IMR-90 (cell line): ENCODE data around the gene RNASEH2B. TPM values are rescaled to one million over a fixed set of nuclear protein-coding genes. Genes with fewer than 3 reads are reported as not detected.

Experiments used
- ATAC-seq: fragments of 200-7000 bp; cut with Tn5 transposase; 2 replicates; pipeline ENCODE4 v1.9.1; 2020; ENCODE audit warnings: low read depth, mild to moderate bottlenecking, moderate library complexity
- BruUV-seq: library from RNA; stranded (reverse); fragments of 400-500 nt; replicated peaks from 2 replicates; lab custom pipeline; 2021; lab: Mats Ljungman, UMichigan
- CTCF ChIA-PET: fragments of 300-600 bp; formaldehyde crosslinking; extraction: SDS; loops from one replicate; lab custom pipeline; 2021; ENCODE audit warnings: antibody characterized with exemption; lab: Yijun Ruan, JAX
- POLR2A ChIA-PET: fragments of 300-600 bp; sonication (Branson Sonifier 250); formaldehyde crosslinking; loops from one replicate; lab custom pipeline; 2022; ENCODE audit warnings: antibody characterized with exemption; ENCODE audit not compliant: unreplicated experiment; lab: Charles Lee
- DNase-seq: peaks from one replicate; pipeline ENCODE4 v3.0.0; 2013
- H2AFZ ChIP-seq: replicated peaks from 2 replicates; pipeline ENCODE3; 2013; ENCODE audit warnings: low read length, mild to moderate bottlenecking; ENCODE audit not compliant: poor library complexity
- H2AK5ac ChIP-seq: 2 replicates; pipeline ENCODE4 v1.6.1; 2013; ENCODE audit warnings: low read depth, low read length, inconsistent platforms
- H2AK9ac ChIP-seq: replicated peaks from 2 replicates; pipeline ENCODE3; 2013; ENCODE audit warnings: mild to moderate bottlenecking, low read depth, low read length, moderate library complexity; ENCODE audit not compliant: poor library complexity
- H2BK120ac ChIP-seq: 2 replicates; pipeline ENCODE4 v1.6.1; 2013; ENCODE audit warnings: low read depth, low read length, inconsistent platforms
- H2BK15ac ChIP-seq: 3 replicates; pipeline ENCODE4 v1.6.1; 2013; ENCODE audit warnings: low read depth, low read length, inconsistent platforms
- H2BK20ac ChIP-seq: 2 replicates; pipeline ENCODE4 v1.6.1; 2013; ENCODE audit warnings: low read depth, mild to moderate bottlenecking, inconsistent platforms, low read length, moderate library complexity
- H2BK5ac ChIP-seq: 2 replicates; pipeline ENCODE4 v1.6.1; 2013; ENCODE audit warnings: mild to moderate bottlenecking, low read depth, low read length, inconsistent platforms; ENCODE audit not compliant: poor library complexity, severe bottlenecking
- H3K14ac ChIP-seq: replicated peaks from 2 replicates; pipeline ENCODE4 v1.6.1; 2013; ENCODE audit warnings: low read depth, low read length, inconsistent platforms
- H3K18ac ChIP-seq: 2 replicates; pipeline ENCODE4 v1.6.1; 2013; ENCODE audit warnings: low read depth, low read length, control low read depth
- H3K23ac ChIP-seq: 2 replicates; pipeline ENCODE4 v1.6.1; 2013; ENCODE audit warnings: low read depth, low read length, inconsistent platforms
- H3K27ac ChIP-seq: 2 replicates; pipeline ENCODE4 v1.5.1; 2013; ENCODE audit warnings: mild to moderate bottlenecking, control low read depth, low read length; ENCODE audit not compliant: insufficient read depth
- H3K27me3 ChIP-seq: 2 replicates; pipeline ENCODE4 v1.6.1; 2013; ENCODE audit warnings: low read length; ENCODE audit not compliant: control insufficient read depth, insufficient read depth
- H3K36me3 ChIP-seq: 2 replicates; pipeline ENCODE4 v1.6.1; 2013; ENCODE audit warnings: low read length, mixed read lengths; ENCODE audit not compliant: control insufficient read depth, insufficient read depth
- H3K4ac ChIP-seq: 2 replicates; pipeline ENCODE4 v1.6.1; 2013; ENCODE audit warnings: low read depth, low read length, inconsistent platforms
- H3K4me1 ChIP-seq: 2 replicates; pipeline ENCODE4 v1.6.1; 2013; ENCODE audit warnings: low read length, mixed read lengths; ENCODE audit not compliant: control insufficient read depth, insufficient read depth
- H3K4me2 ChIP-seq: 2 replicates; pipeline ENCODE4 v1.6.1; 2013; ENCODE audit warnings: low read depth, mild to moderate bottlenecking, control low read depth, low read length, moderate library complexity
- H3K4me3 ChIP-seq: 2 replicates; pipeline ENCODE4 v1.5.1; 2013; ENCODE audit warnings: low read depth, mild to moderate bottlenecking, control low read depth, low read length, moderate library complexity; ENCODE audit not compliant: insufficient read depth
- H3K56ac ChIP-seq: 2 replicates; pipeline ENCODE4 v1.6.1; 2013; ENCODE audit warnings: low read length, inconsistent platforms; ENCODE audit not compliant: insufficient read depth; ENCODE audit errors: extremely low read depth
- H3K79me1 ChIP-seq, 2 experiments: 2 replicates each; pipeline ENCODE4 v1.6.1; 2013; ENCODE audit warnings: low read length in 2 of 2, inconsistent platforms in 1 of 2, low read depth in 1 of 2
- H3K9ac ChIP-seq: 2 replicates; pipeline ENCODE4 v1.6.1; 2013; ENCODE audit warnings: low read depth, low read length, control low read depth
- H3K9me1 ChIP-seq: 2 replicates; pipeline ENCODE4 v1.6.1; 2013; ENCODE audit warnings: low read length, inconsistent platforms; ENCODE audit not compliant: insufficient read depth
- H3K9me3 ChIP-seq: 2 replicates; pipeline ENCODE4 v1.6.1; 2013; ENCODE audit warnings: low read length; ENCODE audit not compliant: control insufficient read depth, insufficient read depth
- H4K20me1 ChIP-seq: 2 replicates; pipeline ENCODE4 v1.6.1; 2013; ENCODE audit warnings: low read length, inconsistent platforms; ENCODE audit not compliant: insufficient read depth
- H4K5ac ChIP-seq: 2 replicates; pipeline ENCODE4 v1.6.1; 2013; ENCODE audit warnings: mild to moderate bottlenecking, low read depth, low read length, control low read depth
- H4K8ac ChIP-seq, 2 experiments: 2 replicates each; pipeline ENCODE4 v1.6.1; 2013; ENCODE audit warnings: low read depth in 2 of 2, low read length in 2 of 2, control low read depth in 1 of 2, inconsistent platforms in 1 of 2
- H4K91ac ChIP-seq: 2 replicates; pipeline ENCODE4 v1.6.1; 2013; ENCODE audit warnings: low read depth, low read length, inconsistent platforms; ENCODE audit not compliant: insufficient read depth
- CEBPB ChIP-seq: IDR thresholded peaks from 2 replicates; pipeline ENCODE4 v1.6.1; 2012; ENCODE audit warnings: low read depth, low read length, improper control_type of control experiment
- ELK1 ChIP-seq: fragments of 150-350 bp; IDR thresholded peaks from 2 replicates; pipeline ENCODE4 v1.6.1; 2016; ENCODE audit warnings: low read depth, mild to moderate bottlenecking, low read length, moderate library complexity, borderline replicate concordance
- MAZ ChIP-seq: IDR thresholded peaks from 2 replicates; pipeline ENCODE4 v1.6.1; 2012; ENCODE audit warnings: low read depth, mild to moderate bottlenecking, low read length, improper control_type of control experiment, moderate library complexity, borderline replicate concordance
- MXI1 ChIP-seq: IDR thresholded peaks from 2 replicates; pipeline ENCODE4 v1.6.1; 2012; ENCODE audit warnings: low read depth, mild to moderate bottlenecking, low read length, moderate library complexity, borderline replicate concordance
- POLR2A ChIP-seq: IDR thresholded peaks from 2 replicates; pipeline ENCODE4 v1.6.1; 2012; ENCODE audit warnings: mild to moderate bottlenecking, low read depth, low read length
- WGBS, 2 experiments: methylation state at CpG; one replicate each; pipeline versions ENCODE4 v1.1.5 to v1.1.7; 2013; ENCODE audit warnings: missing lambda C conversion rate in 2 of 2; ENCODE audit not compliant: insufficient read length in 1 of 2; ENCODE audit errors: extremely low coverage in 2 of 2; 5-methylcytosine and 5-hydroxymethylcytosine counted together
- dilution Hi-C: fragments of 300-500 bp; cut with HindIII; formaldehyde crosslinking; loops from one replicate; pipeline ENCODE4 v1.14.3; 2018; ENCODE audit warnings: low sequenced_read_pairs; ENCODE audit not compliant: unreplicated experiment
- in situ Hi-C: fragments of 300-500 bp; cut with MboI; formaldehyde crosslinking; loops from 3 replicates; pipeline ENCODE4 v1.14.3; 2019; ENCODE audit warnings: low sequenced_read_pairs, inconsistent platforms, mixed read lengths
- intact Hi-C: fragments of 100-400 bp; cut with micrococcal nuclease; formaldehyde crosslinking; loops from 2 replicates; pipeline ENCODE4 v1.10.0; 2022
- polyA plus RNA-seq, 3 experiments: library from polyadenylated mRNA; depleted of rRNA; stranded (reverse); fragments of >200 nt; gene quantifications; 2 replicates each; pipeline ENCODE4 v1.2.3, GENCODE V29; 2012; ENCODE audit warnings: low replicate concordance in 1 of 3
- total RNA-seq: library from RNA; depleted of rRNA; stranded (reverse); fragments of >200 nt; gene quantifications from 2 replicates; pipeline ENCODE4 v1.2.3, GENCODE V29; 2012
- TF ChIP-seq, protein P1 (sequence below): conservative IDR thresholded peaks from 2 replicates; pipeline ENCODE4 v1.5.1; 2012; ENCODE audit warnings: mild to moderate bottlenecking, low read depth, low read length, improper control_type of control experiment

RNASEH2B gene
- total and polyA plus RNA-seq, 2 of the 4 experiments (the other 2 are of a cell fraction) = 11.2 to 14.2 TPM

- CTCF ChIA-PET = no interaction called here
- no peak for DNase-seq
These were observed 94.7 kb downstream of the RNASEH2B start for GRCh38 chr13:51004111-51004865.

More at GRCh38 chr13:51004111-51004865, 94.7 kb downstream of the RNASEH2B start:
- Histone ChIP-seq H3K27me3 (peaks cover 31% of the 10 kb centered on the region), H2BK15ac (no peak overlapping the region), H3K36me3 (no peaks in the 10 kb centered on the region), H2BK5ac (no peak overlapping the region), H3K23ac (no peak overlapping the region), H3K9me1 (no peaks in the 10 kb centered on the region), H4K8ac (no peak overlapping the region), H3K4me2 (no peak overlapping the region), H2AK5ac (no peak overlapping the region), H4K5ac (no peak overlapping the region), H3K4me1 (peaks cover 1% of the 10 kb centered on the region; the same call in 1 of the 2 replicates), H3K4me3 (no peak overlapping the region), H3K9me3 (no peaks in the 10 kb centered on the region), H3K79me1 (no peaks in the 10 kb centered on the region), H2BK20ac (no peak overlapping the region), H4K20me1 (no peaks in the 10 kb centered on the region), H3K27ac (no peak overlapping the region), H3K18ac (no peak overlapping the region), H2AFZ (no peak overlapping the region), H2AK9ac (no peak overlapping the region), H4K91ac (no peak overlapping the region), H3K9ac (no peak overlapping the region), H3K14ac (no peak overlapping the region), H3K4ac (no peak overlapping the region), H2BK120ac (no peak overlapping the region), H3K56ac (no peak overlapping the region)
- 76% methylated on average over 10 of the region's 18 CpGs; no CpG with 5 or more reads in 1 of the 2 experiments for WGBS, 2 experiments
- POLR2A ChIA-PET = no interaction called here
- ATAC-seq = no peak
- in situ Hi-C loops = no loop called here
- TF ChIP-seq ELK1 (no peak), POLR2A (no peak), MAZ (no peak), CEBPB (no peak), MXI1 (no peak)
- TF ChIP-seq, protein P1, sequence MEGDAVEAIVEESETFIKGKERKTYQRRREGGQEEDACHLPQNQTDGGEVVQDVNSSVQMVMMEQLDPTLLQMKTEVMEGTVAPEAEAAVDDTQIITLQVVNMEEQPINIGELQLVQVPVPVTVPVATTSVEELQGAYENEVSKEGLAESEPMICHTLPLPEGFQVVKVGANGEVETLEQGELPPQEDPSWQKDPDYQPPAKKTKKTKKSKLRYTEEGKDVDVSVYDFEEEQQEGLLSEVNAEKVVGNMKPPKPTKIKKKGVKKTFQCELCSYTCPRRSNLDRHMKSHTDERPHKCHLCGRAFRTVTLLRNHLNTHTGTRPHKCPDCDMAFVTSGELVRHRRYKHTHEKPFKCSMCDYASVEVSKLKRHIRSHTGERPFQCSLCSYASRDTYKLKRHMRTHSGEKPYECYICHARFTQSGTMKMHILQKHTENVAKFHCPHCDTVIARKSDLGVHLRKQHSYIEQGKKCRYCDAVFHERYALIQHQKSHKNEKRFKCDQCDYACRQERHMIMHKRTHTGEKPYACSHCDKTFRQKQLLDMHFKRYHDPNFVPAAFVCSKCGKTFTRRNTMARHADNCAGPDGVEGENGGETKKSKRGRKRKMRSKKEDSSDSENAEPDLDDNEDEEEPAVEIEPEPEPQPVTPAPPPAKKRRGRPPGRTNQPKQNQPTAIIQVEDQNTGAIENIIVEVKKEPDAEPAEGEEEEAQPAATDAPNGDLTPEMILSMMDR = no peak
- BruUV-seq = no TSS peak
- intact Hi-C loops = no loop called here
- dilution Hi-C loops = no loop called here
